Measurements from ENCODE around the gene GUCY2C.

- no peak for TF ChIP-seq ZNF274 (IDR thresholded peaks at IDR 0.05; ENCODE audit: low read depth, low read length)
- no peak for TF ChIP-seq YY1 (IDR thresholded peaks at IDR 0.05; ENCODE audit: insufficient read depth, insufficient read length)
Observed at GRCh38 chr12:14611640-14612203, 84.7 kb downstream of the GUCY2C start.
